ENCODE results near the gene TMEM169.
"Not testable (repeated sequence)": the region's sequence is repeated elsewhere in the genome, so short reads cannot be mapped to it uniquely, and the experiment has no call there.

TMEM169 gene

DNA sequence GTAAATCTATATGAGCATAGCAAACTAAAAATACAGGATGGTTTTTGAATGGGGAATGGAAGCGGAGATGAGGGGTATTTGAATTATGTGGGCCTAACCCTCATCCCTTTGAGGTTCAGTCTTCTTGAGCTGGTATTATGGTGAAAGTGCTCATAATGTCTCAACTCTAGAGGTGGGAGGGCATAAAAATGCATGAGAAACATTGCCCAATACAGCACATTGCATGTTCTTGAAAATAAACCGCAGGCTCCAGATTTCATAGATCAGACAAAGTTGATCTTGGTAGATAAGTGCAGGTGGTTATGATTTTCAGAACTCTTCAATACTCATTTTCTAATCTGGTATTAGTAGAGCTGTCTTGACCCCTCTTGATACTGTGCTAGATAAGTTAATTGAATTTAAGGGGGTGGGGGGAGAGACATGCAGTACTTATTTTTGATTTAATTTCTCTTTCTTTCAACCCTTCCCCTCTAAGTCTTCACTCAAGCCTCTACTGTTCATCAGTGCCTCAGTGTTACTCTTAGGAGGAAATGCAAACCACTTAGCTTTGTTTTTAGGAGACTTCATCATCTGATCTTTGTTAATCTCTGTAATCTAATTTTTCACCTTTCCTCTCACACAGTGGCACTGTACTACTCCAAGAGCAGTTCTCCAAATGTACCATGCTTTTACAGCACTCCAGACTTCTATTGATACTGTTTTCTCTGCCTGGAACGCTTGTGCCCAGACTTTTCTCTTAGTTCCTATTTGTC lies 49.6 kb downstream of the TMEM169 start:
- DNase-seq (ENCODE audit: low read depth, low spot score): no peak

DNA sequence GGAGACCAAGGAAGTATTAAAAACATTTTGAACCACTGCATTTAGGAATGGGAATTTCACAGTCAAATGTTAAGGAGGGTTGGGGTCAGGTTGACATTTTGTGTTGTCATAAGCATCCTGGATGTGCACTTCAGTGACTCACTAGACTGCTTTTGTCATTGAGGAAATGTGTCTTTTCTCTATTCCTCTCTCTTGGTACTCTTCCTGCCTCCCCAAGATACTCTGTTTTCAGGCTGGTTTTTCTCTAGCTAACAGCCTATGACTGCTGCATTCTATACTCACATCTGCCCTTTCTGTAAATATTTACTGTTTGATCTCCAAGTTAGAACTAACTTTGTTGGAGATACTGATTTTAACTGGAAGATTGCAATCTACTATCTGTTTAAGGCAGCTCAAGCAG lies 50.9 kb downstream of the TMEM169 start:
- DNase-seq (ENCODE audit: low read depth, low spot score): no peak

DNA sequence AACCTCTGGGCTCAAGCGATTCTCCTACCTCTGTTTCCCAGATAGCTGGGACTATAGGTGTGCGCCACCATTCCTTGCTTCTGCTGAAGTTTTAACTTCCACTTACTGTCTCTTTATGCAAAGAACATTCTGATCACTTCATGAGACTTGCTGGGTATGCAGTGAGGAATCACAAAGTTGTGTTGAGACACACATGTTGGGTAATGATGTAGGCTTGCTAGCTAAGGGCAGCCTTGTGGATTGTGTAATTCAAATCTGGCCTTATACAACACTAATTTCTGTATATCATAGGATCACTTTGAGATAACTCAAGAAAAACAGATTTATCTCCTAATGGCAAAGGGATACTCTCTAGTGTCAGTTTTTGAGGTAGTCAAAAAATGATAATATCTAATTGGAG lies 51.7 kb downstream of the TMEM169 start:
- DNase-seq (ENCODE audit: low read depth, low spot score): no peak

DNA sequence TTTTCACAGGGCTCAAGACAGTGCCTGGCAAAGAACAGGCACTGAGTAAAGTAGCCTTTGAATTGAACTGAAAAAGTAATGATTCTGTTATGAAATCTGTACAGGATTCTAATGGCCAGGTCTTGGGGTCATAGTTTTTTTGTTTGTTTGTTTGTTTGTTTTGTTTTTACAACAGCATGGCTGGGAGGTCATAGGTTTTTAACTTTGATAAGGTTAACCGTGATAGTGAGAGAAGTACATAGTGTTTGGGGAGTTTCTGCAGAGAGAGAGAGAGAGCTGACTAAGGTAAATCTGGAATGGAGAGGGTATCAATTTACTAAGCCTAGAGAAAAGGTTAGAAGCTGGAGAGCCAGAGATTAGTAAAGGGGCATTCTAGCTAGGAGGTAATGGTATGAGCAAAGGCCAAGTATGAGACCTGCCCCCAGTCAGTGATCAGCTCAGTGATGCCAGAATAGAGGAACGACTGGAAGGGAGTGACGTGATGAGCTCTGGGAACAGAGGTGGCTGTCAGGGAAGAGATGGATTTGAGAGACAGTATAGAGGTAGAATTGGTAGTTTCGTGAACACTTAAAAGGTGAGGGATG lies 53.3 kb downstream of the TMEM169 start:
- DNase-seq (ENCODE audit: low read depth, low spot score): no peak

DNA sequence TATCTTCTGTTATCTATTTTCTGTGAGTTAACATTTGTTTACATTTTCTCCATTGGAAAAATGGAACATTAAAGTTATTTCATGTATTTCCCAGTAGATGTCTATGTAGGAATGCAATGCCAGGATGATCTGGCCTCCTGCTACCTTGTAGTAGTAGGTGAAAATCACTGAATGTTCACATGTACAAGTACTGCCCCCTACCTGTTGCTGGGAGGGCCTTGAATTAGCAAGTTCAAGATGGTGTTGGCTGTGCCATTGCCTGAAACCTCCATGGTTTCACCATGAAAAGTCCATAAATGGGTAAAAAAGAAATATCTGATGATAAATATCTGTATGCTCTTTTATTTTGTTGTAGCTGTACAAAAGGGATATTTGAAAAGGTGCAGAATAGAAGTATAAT lies 58.2 kb downstream of the TMEM169 start:
- DNase-seq (ENCODE audit: low read depth, low spot score): no peak

DNA sequence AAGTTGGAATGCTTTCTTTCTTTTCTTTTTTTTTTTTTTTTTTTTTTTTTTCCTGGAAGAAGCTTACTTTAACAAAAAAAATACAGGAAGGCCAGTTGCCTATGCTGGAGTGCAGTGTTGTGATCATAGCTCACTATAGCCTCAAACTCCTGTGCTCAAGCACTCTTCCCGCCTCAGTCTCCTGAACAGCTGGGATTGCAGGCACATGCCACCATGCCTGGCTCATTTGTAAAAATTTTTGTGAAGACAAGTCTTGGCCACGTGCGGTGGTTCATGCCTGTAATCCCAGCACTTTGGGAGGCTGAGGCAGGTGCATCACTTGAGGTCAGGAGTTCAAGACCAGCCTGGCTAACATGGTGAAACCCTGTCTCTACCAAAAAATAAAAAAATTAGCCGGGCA lies 59.8 kb downstream of the TMEM169 start:
- not testable (repeated sequence) for DNase-seq (ENCODE audit: low read depth, low spot score)

DNA sequence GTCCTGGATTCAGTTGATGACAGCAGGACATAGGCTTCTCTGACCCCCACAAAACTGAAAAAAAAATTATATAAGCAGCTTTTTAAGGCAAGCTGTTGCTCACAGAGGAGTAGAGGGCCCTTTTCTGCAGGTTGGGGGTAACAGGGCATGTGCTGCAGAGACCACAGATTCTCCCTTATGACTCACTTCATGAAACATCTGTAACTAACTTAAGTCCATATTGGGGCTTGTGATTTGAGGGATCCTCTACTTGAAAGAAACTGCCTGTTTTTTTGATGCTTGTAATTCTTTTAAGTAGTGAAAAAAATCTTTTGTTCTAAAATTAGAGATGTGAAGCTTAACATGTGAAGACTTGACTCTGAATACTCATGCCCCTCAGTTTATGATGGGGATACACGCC lies 60.8 kb downstream of the TMEM169 start:
- no peak for DNase-seq (ENCODE audit: low read depth, low spot score)

DNA sequence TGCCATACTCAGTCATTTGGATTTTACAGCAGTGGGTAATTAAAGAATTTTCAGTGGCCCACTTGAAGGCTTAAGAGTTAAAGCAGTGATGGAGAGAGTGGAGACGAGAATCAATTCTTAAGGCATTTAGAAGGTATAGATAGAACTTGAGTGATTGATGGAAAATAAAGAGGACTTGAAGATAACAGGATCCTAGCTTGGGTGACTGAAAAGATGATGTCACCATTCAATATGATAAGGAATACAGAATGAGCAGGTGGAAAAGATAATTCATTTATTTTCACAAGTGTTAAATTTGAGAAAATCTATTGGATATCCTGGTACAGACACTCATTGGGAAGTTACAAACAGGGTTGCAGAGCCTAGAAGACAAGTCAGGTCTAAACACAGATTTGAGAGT lies 62.7 kb downstream of the TMEM169 start:
- DNase-seq (ENCODE audit: low read depth, low spot score): no peak

DNA sequence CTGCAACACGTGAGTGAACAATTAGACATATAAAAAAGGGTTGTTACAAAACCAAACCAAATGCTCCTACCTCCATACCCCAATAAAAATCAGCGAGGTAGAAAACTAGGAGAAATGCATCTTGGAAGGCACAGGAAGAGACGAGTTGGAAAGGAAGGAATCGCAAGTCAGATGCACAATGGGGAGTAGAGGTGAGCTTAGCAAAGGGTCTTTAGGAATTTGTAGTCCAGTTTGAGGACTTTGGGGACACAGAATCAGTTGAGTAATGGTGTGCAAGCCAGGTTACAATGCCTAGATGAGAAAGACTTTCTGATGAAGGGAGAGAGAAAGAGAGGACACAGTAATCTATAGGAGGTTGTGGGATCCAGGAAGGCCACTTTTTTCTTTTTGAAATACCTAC lies 63.1 kb downstream of the TMEM169 start:
- no peak for DNase-seq (ENCODE audit: low read depth, low spot score)

DNA sequence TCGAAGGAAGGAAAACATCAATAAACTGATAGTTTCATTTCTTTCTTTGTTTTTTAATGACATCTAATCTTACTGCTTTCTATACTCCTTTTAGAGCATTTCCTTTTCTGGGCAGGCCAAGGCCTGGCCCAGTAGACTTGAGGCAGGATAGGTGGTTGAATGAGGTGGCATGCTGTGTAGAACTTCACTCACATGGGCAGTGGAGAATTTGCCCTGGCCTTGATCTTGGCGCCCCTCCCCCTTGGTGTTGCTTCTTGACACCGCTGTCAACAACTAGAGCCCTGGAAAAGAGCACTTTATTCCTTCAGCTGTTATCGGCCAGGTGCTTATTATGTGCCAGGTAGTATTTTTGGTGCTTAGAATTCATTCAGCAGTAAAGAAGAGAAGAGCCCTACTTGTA lies 64.9 kb downstream of the TMEM169 start:
- no peak for DNase-seq (ENCODE audit: low read depth, low spot score)

DNA sequence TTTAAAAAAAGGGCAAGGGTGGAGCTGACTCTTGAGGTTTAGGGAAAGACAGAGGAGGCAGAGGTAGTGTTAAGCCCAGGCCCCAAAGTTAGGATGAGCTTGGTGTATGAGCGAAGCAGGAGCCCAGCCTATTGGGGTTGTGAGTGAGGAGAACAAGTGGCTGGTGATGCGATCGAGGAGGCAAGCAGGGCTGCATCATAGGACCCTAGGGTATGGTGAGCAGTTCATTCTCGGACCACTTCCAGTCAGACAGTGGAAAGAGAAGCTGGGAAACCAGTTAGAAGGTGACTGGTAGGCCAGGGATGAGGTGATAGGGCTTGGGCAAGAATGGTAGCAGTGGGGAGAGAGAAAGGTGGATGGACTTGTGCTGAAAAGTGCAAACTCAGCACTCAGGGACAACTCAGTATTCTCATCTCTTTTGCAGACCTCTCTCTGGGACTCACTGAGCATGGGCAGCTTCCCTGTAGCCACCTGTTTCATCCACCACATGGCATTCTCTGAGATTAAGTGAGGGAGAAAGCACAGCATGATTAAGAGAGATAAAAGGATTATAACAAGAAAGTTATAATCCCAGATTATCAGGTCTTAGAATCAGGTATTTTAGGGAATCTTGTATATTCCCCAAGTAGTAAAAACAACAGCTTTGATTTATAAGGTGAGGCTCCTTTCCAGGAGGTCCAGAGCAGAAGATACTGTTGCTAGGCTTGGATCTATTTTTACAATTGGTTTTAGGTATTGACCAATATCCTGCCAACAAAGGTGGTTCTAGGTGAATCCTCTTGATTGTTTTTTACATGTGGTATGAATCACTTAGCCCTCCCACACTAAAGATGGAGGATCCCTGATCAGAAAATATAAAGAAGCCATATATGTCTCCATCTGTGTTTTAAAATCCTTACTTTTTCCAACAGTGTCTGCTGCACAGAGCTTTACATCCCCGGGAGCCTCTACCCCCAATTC lies 65.7 kb downstream of the TMEM169 start:
- DNase-seq (ENCODE audit: low read depth, low spot score): no peak

DNA sequence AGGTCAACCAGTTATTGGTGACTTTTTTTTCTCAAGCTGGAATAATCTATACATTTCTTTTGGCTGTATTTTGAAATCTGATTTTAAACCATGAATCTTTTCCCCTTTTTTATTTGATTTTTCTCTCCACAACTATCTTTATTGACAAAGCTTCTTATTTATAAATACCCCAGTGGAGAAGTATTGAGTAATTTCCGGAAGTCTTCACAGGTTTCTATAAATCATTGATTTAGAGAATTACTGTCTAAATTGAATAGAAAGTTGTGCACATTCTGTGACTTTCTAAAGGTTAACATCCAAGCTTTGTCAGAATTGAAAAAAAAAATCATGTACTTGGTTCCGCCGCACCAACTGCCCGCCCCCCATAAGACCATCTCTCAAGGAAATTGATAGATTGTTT lies 67.3 kb downstream of the TMEM169 start:
- no peak for DNase-seq (ENCODE audit: low read depth, low spot score)

DNA sequence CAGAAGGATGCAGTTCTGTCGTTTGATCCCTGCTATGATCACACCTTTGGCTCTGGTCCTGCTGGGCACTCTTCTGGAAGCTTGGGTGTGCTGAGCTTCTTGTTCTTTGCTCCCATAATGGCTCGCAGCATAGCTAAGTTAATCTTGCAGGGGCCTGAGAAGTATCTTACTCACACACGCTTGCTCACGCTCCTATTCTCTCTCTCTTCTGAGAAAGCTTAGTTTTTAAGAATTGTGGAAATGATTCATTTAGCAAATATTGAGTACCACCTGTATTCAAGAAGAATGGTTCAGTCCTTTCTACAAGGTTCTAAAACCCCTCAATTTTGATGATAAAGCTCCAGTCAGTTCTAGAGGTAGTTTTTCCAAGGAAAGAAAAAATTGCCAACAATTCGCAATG lies 68.0 kb downstream of the TMEM169 start:
- DNase-seq (ENCODE audit: low read depth, low spot score): peak; percentile 46

DNA sequence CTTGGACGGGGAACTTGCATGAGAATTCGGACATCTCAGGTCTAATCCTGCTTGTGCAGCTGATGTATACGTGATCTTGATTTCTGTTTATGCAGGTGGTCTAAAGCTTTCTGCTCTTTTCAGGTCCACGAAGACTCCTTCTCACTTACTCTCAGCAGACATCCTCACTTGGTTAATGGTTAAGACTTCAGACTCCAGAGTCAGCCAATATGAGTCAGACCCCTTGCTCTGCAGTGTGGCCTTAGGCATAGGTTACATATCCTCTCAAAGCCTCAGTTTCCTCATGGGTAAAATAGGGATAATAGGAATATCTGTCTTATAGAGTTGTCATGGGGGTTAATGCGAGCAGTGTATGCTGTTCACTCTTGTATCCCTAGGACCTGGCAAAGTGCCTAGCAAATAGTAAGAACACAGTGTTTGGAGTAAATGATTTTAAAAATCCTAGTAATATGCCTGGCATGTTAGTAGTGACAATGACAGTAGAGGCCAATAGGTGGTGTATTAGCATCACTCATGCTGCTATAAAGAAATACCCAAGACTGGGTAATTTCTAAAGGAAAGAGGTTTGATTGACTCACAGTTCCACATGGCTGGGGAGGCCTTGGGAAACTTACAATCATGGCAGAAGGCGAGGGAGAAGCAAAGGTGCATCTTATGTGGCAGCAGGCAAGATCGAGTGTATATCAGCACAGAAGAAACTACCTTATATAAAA lies 69.8 kb downstream of the TMEM169 start:
- DNase-seq (ENCODE audit: low read depth, low spot score): peak; percentile 32

All from astrocyte of the hippocampus (primary cell).